Measurements from ENCODE around the gene TRPC3. TPM values are rescaled to one million over a fixed set of nuclear protein-coding genes. Genes with fewer than 3 reads are reported as not detected.
A peak's percentile ranks its signal among the peaks of the same experiment; 100 is the strongest.
"Not testable (repeated sequence)": the region's sequence is repeated elsewhere in the genome, so short reads cannot be mapped to it uniquely, and the experiment has no call there.

TRPC3 gene
- total and polyA plus RNA-seq, 2 donors = 3.3 to 10.0 TPM

DNA sequence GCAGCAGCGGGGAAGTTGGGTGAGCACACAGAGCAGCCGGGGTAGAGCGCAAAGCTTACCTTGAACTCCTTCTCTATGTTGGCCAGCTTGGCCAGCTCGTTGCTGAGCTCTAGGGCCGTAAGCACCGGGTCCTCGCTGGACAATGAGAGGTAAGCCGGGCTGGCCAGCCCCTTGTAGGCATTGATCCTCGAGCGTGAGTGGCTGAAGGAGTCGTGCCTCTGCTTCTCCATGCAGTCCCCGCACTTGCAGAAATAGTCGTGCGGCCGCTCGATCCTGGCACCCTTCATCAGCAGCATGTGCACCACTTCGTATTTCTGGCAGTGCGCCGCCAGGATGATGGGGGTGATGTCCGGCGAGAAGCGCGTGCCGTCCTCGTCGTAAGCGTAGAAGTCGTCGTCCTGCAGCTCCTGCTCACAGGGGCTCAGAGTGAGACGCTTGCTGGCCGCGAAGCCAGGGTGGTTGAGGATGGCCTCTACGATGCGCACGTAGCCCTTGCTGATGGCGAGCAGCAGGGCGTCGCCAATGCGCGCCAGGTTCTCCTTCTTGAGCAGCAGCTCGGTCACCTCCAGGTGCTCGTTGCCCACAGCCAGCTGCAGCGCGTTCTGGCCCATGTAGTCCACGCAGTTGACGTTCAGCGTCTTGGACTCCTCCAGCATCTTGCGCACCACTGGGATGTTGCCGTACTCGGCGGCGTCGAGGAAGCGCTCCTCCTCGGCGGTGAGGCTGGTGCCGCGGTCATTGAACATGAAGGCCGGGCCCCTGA is 19.5 kb downstream of the TRPC3 start:
- 84% methylated on average over 59 of the region's 59 CpGs for WGBS
- Histone ChIP-seq H3K4me1 (ENCODE audit: insufficient read depth) (no peaks in the 10 kb centered on the region), H3K27ac (ENCODE audit: low read depth) (no peak overlapping the region), H3K36me3 (ENCODE audit: insufficient read depth) (no peaks in the 10 kb centered on the region), H3K4me3 (ENCODE audit: low read depth, low read length) (no peak overlapping the region)
- DNase-seq (ENCODE audit: extremely low spot score) = no peak

DNA sequence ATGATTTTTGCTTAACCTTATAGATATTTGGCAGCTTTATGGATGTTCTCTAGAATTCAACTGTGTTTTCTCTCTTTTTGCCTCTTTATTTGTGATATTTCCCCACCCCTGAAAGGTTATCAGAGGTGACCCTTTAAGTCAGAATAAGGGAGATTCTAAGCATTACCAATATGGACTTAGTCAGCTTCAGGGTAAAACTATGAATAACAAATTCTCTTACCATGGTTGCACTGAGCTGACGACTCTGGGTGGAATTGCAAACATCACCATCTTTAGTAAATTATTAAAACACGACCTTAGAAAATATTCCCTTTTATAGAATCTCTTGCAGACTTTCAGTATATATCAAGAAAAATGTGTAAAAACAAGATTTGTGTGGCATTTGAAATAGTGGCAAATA is 21.6 kb downstream of the TRPC3 start:
- 73% methylated on average over 2 of the region's 2 CpGs for WGBS
- Histone ChIP-seq H3K4me3 (ENCODE audit: low read depth, low read length) (no peak overlapping the region), H3K27ac (ENCODE audit: low read depth) (no peak overlapping the region), H3K36me3 (ENCODE audit: insufficient read depth) (no peaks in the 10 kb centered on the region), H3K4me1 (ENCODE audit: insufficient read depth) (no peaks in the 10 kb centered on the region)
- DNase-seq (ENCODE audit: extremely low spot score) = no peak

GRCh38 chr4:121927948-121928347 is 23.9 kb downstream of the TRPC3 start:
- Histone ChIP-seq H3K27ac (ENCODE audit: low read depth) (no peak overlapping the region), H3K4me3 (ENCODE audit: low read depth, low read length) (no peak overlapping the region), H3K36me3 (ENCODE audit: insufficient read depth) (no peaks in the 10 kb centered on the region), H3K4me1 (ENCODE audit: insufficient read depth) (no peaks in the 10 kb centered on the region)
- 31% methylated on average over 1 of the region's 1 CpG for WGBS
- no peak for DNase-seq (ENCODE audit: extremely low spot score)

GRCh38 chr4:121926490-121926889 is 25.4 kb downstream of the TRPC3 start:
- not testable (repeated sequence) for H3K36me3 ChIP-seq (ENCODE audit: insufficient read depth); H3K4me3 ChIP-seq (ENCODE audit: low read depth, low read length); DNase-seq (ENCODE audit: extremely low spot score); H3K27ac ChIP-seq (ENCODE audit: low read depth); H3K4me1 ChIP-seq (ENCODE audit: insufficient read depth)
- WGBS = 86% methylated on average over 5 of the region's 5 CpGs

DNA sequence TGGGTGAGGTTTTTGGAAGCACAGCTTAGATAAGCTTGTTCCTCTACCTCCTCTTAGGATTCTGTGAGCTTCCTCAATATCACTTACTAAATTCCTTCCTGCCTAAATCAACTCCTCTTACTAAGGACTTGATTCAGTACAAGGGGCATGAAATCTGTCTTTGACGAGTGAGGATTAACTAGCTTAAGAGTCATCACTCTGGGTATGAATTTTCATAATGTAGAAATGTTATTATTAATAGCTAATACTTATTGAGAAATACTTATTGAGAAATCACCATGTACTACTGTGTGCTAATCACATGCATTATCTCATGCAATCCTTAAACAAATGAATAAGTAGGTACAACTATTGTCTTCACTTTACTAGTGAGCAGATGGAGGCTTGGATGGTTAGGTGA is 28.6 kb downstream of the TRPC3 start:
- WGBS = 92% methylated on average over 1 of the region's 1 CpG
- H3K27ac ChIP-seq (ENCODE audit: low read depth) = no peak overlapping the region
- DNase-seq (ENCODE audit: extremely low spot score) = no peak

GRCh38 chr4:121913667-121914066 is 38.2 kb downstream of the TRPC3 start:
- DNase-seq (ENCODE audit: extremely low spot score) = no peak
- H3K36me3 ChIP-seq (ENCODE audit: insufficient read depth) = no peaks in the 10 kb centered on the region
- no peaks in the 10 kb centered on the region for H3K4me1 ChIP-seq (ENCODE audit: insufficient read depth)
- H3K4me3 ChIP-seq (ENCODE audit: low read depth, low read length) = no peak overlapping the region
- WGBS = 75% methylated on average over 2 of the region's 2 CpGs
- H3K27ac ChIP-seq (ENCODE audit: low read depth) = no peak overlapping the region

More for the DNA sequence above, 28.6 kb downstream of the TRPC3 start:
- no peaks in the 10 kb centered on the region for H3K4me1 ChIP-seq (ENCODE audit: insufficient read depth)
- no peaks in the 10 kb centered on the region for H3K36me3 ChIP-seq (ENCODE audit: insufficient read depth)
- H3K4me3 ChIP-seq (ENCODE audit: low read depth, low read length) = no peak overlapping the region

- WGBS = 97% methylated on average over 1 of the region's 1 CpG
- no peaks in the 10 kb centered on the region for H3K4me1 ChIP-seq (ENCODE audit: insufficient read depth)
- no peaks in the 10 kb centered on the region for H3K36me3 ChIP-seq (ENCODE audit: insufficient read depth)
- no peak overlapping the region for H3K4me3 ChIP-seq (ENCODE audit: low read depth, low read length)
- DNase-seq (ENCODE audit: extremely low spot score) = no peak
- no peak overlapping the region for H3K27ac ChIP-seq (ENCODE audit: low read depth)
Observed at GRCh38 chr4:121908346-121908745, 43.5 kb downstream of the TRPC3 start.

GRCh38 chr4:121900132-121900983 is 51.5 kb downstream of the TRPC3 start:
- no peak overlapping the region for H3K27ac ChIP-seq (ENCODE audit: low read depth)
- H3K4me1 ChIP-seq (ENCODE audit: insufficient read depth) = no peaks in the 10 kb centered on the region
- H3K4me3 ChIP-seq (ENCODE audit: low read depth, low read length) = no peak overlapping the region
- DNase-seq (ENCODE audit: extremely low spot score) = peak; percentile 5
- 66% methylated on average over 4 of the region's 4 CpGs for WGBS
- no peaks in the 10 kb centered on the region for H3K36me3 ChIP-seq (ENCODE audit: insufficient read depth)

DNA sequence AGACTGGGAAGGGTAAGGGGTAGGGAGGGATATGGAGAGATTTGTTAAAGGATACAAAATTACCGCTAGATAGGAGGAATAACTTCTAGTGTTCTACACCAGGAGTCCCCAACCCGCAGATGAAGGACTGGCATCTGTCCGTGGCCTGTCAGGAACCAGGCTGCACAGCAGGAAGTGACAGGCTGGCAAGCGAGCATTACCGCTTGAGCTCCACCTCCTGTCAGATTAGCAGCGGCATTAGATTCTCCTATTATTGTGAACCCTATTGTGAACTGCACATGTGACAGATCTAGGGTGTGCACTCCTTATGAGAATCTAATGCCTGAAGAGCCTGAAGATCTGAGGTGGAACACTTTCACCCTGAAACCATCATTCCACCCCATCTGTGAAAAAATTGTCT is 53.7 kb downstream of the TRPC3 start:
- H3K27ac ChIP-seq (ENCODE audit: low read depth) = no peak overlapping the region
- H3K4me1 ChIP-seq (ENCODE audit: insufficient read depth) = no peaks in the 10 kb centered on the region
- WGBS = 64% methylated on average over 6 of the region's 6 CpGs
- no peak overlapping the region for H3K4me3 ChIP-seq (ENCODE audit: low read depth, low read length)
- H3K36me3 ChIP-seq (ENCODE audit: insufficient read depth) = no peaks in the 10 kb centered on the region
- DNase-seq (ENCODE audit: extremely low spot score) = no peak

DNA sequence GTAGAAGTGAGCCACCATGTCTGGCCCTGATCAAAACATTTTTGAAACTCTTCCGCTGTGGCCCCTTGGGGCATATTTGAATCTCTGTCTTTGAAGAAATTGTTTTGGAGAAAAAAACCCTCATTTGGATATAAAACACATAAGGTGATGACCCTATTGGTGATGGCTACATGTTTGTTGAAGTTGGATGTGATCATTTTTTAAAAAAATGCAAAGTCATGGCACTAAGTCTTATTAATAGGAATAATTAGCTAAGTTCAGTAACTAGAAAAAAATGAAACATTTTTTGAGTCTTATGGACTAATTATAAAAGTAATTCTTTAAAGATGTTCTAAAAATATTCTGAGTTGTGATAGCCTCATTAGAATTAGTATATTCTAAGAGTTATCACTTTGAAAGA is 63.7 kb downstream of the TRPC3 start:
- 99% methylated on average over 1 of the region's 1 CpG for WGBS

DNA sequence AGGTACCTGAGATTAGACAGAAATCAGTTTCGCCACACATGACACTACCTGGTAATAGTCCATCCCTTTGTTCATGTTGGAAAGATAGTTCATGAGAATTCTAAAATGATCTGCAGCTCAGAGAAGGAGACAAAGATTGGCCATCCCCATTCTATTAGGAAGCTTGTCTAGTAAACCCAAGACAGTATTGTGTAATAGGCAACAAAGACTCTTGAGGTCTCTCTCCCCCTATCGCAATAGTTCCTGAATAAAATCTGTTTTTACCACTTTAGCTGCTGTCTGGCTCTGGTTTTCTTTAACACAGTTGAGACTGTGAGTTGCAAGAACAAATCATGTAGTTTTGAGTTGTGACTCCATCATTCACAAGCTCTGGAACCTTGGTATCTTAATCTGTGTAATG is 66.7 kb downstream of the TRPC3 start:
- Histone ChIP-seq H3K4me1 (ENCODE audit: insufficient read depth) (no peaks in the 10 kb centered on the region), H3K27ac (ENCODE audit: low read depth) (no peak overlapping the region), H3K4me3 (ENCODE audit: low read depth, low read length) (no peak overlapping the region), H3K36me3 (ENCODE audit: insufficient read depth) (no peaks in the 10 kb centered on the region)
- WGBS = 91% methylated on average over 2 of the region's 2 CpGs
- no peak for DNase-seq (ENCODE audit: extremely low spot score)

More for the DNA sequence above, 63.7 kb downstream of the TRPC3 start:
- H3K36me3 ChIP-seq (ENCODE audit: insufficient read depth) = no peaks in the 10 kb centered on the region
- H3K4me3 ChIP-seq (ENCODE audit: low read depth, low read length) = no peak overlapping the region
- no peak overlapping the region for H3K27ac ChIP-seq (ENCODE audit: low read depth)
- no peaks in the 10 kb centered on the region for H3K4me1 ChIP-seq (ENCODE audit: insufficient read depth)
- no peak for DNase-seq (ENCODE audit: extremely low spot score)

GRCh38 chr4:121881158-121881557 is 70.7 kb downstream of the TRPC3 start:
- H3K4me1 ChIP-seq (ENCODE audit: insufficient read depth) = no peaks in the 10 kb centered on the region
- no peak overlapping the region for H3K4me3 ChIP-seq (ENCODE audit: low read depth, low read length)
- H3K36me3 ChIP-seq (ENCODE audit: insufficient read depth) = no peaks in the 10 kb centered on the region
- H3K27ac ChIP-seq (ENCODE audit: low read depth) = no peak overlapping the region
- DNase-seq (ENCODE audit: extremely low spot score) = no peak
- WGBS = 77% methylated on average over 3 of the region's 3 CpGs

DNA sequence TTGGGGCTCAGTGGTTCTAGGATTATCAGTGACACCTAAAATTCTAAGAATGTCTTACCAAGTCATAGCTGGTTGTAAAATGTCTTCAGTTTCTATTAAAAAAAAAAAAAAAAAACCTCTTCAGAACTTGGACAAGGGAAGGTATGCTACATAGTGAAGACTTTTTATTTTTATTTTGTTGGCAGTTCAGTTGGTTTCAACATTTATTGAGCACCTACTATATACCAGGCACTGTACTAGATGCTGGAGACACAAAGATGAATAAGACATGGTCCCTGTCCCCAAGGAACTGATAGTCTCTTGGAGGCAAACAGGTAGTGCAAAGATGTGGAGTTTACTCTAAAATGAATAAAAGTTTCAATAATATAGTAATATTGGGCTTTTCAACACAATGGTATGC is 72.7 kb downstream of the TRPC3 start:
- no peak for DNase-seq (ENCODE audit: extremely low spot score)
- no peaks in the 10 kb centered on the region for H3K4me1 ChIP-seq (ENCODE audit: insufficient read depth)

More for the DNA sequence above, 72.7 kb downstream of the TRPC3 start:
- Histone ChIP-seq H3K27ac (ENCODE audit: low read depth) (no peak overlapping the region), H3K36me3 (ENCODE audit: insufficient read depth) (no peaks in the 10 kb centered on the region), H3K4me3 (ENCODE audit: low read depth, low read length) (no peak overlapping the region)

All from urinary bladder (tissue), 4 donors.